GM21423 (cell line): ENCODE data around the gene KRT2.
"Not testable (repeated sequence)": the region's sequence is repeated elsewhere in the genome, so short reads cannot be mapped to it uniquely, and the experiment has no call there.

Source experiments
- ATAC-seq: cut with Tn5 transposase; IDR thresholded peaks from one replicate; pipeline ENCODE4 v1.9.1; 2021; ENCODE audit warnings: mild to moderate bottlenecking, moderate library complexity; ENCODE audit not compliant: unreplicated experiment

KRT2 gene

DNA sequence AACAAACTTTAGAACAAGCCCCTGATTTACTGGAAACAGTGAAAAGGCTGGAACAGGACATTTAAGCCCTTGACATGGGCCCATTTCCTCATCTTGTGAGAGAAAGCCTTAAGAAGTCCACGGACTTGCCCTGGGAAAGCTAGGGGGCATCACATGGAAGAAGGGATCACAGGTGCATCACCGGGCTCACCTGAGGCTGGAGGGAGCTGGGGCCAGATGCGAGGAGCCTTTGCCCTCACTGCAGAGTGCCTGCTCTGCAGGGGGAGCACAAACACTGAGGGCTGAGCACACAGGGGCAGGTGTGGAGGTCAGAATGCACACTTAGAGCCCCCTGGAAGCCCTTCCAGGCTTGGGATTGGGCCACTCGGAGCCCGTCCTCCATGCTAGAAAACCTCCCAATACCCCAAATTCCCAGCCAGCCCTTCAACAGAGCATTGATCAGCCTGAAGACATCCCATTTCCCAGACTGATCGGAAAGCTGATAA is 33.4 kb upstream of the KRT2 start:
- ATAC-seq: no peak

DNA sequence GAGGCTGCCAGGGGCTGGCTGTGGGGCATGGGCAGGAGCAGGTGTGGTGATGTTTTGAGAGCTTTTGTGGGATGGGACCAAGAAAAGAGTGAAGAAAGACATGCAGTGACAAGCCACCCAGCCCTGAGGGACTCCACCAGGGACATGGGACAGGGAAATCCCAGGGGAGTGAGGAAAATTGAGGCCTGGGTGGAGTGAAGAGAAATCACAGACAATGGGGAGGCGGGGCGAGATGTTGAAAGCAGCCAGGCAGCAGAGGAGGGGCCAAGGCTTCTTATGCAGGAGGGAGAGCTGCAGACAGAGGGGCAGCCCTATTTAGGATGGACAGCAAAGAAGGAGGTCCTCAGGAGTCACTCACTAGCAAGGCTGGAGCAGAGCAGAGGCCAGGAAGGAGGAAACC is 32.4 kb upstream of the KRT2 start:
- ATAC-seq: no peak

DNA sequence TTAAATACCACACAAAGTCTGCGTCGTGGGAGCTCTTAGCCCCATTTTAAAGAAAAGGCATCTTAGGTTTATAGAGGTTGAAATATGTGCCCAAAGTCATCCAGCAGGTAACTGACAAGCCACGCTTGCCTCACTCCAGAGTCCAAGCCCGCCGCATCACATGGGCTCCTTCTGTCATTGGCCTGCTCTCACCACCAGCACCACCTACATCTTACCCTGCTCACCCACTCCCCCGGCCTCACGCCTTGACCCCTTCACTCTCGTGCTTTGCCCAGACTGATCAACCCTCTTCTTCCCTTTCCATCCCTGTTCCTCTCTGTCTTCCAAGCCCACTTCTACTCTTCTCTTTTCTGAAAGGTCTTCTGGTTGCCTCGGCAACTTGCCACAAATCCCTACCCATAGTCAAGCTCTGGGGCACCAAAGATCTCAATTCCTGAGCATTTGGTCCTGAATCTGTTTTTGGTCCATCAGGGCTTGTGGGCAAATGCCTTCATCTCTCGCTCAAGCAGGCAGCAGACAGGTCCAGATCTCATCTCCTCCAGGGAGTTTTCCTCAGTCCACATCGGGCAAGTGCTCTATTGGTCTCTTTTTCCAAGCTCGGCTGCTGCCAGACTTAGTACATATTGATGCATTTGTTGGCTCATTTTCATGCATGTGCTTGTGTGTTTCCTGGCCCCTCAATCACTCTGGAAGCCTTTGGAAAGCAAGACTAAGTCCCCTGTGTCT is 31.7 kb upstream of the KRT2 start:
- no peak for ATAC-seq

DNA sequence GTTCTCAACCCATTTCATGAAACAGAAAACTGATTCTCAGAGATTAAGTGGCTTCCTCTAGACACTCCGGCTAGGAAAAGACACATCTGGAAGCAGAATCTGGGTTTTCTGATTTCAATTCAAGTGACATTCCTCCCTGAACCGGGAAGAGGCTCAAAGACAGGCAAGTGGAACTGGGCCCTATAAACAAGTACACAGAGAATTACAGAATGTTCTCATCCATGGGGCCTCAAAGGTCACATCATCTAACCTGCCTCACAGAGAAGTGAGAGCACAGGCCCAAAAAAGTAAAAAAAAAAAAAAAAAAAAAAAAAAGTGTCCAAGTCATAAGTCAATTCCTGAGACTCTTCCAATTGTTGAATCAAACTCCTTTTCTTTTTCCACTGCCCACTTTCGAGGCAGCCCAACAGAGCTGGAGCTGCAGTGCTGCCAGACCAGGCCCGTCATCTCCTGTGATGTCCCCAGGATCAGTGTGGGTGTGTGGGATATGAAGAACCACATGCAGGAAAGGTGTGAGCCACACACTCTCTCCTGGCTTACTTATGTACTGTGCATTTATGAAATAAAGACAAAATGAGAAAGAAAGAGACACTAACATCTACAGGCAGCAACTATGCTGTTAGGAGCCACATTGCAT is 31.0 kb upstream of the KRT2 start:
- no peak for ATAC-seq

DNA sequence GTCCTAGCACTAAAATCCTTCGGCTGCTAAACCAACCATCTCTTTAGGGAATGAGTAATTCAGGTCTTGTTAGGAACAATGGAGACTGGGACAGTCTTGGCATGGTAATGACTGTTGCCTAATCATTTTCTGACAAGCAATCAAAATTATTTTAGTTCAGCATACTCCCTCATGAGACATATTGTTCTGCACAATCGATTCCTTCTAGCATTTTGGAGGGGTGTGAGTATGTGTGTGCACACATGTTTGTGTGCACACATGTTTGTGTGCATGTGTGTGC is 30.3 kb upstream of the KRT2 start:
- ATAC-seq: no peak

DNA sequence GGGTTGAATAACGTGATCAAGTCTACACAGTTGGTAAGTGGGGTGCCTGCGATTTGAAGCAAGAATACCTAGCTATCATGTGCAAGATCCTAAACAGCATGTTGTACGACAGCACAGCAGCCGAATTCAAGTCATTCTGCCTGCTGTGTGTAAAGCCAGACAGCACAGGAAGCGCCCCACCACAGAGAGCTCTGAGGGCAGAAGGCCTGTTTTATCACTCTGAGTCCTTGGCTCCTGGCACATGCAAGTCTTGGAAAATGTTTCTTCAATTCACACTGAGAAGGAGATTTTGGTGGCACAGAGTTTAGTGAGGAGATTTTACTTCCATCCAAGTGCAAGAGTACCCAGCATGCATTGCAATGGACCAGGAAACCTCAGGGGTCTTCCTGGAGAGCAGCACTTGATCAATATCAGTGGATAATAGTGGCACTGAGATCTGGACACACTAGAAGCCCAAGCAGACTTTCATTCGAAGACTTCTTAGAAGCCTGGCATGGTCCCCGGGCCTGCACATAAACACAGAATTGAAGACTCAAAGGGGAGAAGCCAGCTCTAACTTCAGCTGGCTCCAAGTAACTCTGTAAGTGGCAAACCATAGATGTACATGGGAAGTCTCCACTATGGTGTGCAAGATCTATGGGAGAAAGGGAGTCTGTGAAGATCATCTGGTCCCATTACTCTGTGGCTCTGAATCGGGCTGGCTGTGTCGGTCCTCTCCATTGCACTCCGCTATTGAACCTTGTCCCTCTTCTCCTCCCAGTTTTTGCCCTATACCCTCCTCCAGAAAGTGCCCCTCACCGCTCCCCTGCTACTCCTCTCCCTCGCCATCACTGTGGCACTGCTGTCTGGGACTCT is 29.7 kb upstream of the KRT2 start:
- no peak for ATAC-seq

DNA sequence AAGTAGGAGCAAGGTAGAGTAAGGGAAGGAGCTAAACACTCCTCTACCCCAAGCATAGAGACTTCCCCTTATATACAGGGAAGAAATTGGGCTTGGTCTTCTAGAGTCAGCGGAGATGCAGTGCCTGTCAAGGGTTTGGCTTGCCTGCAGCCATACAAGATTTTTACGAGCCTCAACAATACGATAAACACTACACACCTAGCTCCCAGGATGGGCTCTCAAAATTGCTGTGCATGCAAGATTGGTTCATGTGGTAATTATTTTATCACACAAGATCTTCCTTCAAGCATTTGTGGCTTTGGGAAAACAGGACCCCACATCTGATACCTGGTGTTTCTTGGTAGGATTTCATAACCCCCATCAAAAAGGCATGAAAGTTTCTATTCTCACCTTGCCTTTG is 28.4 kb upstream of the KRT2 start, which contains the start of gene KRT1:
Gene KRT1 (minus strand): TSS at position 45 of the 400 bp plus-strand sequence. CDS start 59 bp downstream, outside the sequence.
- no peak for ATAC-seq

DNA sequence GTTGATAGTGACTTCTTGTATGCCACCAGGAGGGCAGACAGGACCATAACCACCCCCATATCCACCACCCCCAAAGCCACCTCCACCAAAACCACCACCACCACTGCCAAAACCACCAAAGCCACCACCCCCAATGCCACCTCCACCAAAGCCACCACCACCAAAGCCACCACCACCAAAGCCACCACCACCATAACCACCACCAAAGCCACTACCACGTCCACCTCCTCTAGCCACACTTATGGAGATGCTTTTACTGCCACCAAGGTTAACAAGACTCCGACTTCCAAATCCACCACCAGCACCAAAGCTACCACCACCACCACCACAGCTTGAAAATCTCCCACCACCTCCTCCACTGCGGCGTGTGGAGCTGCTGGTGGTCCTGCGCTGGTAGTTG is 27.9 kb upstream of the KRT2 start:
- no peak for ATAC-seq

DNA sequence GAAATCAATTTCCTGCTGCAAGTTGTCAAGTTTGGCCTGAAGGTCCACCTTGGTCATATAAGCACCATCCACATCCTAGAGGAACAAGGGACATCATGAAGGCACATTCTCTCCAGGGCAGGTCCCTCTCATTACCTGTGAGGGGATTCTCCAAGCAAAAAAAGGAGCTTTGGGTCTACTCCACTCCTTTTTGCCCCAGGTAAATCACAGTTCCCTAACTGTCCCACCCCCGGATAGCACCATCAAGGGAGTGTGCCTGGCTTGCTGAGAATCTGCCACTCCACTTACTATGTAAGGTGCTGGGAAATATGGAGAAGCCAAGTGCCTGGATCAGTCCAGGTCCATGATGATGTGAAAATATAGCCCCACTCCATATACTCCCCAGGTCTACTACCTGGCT is 25.7 kb upstream of the KRT2 start:
- ATAC-seq: no peak

DNA sequence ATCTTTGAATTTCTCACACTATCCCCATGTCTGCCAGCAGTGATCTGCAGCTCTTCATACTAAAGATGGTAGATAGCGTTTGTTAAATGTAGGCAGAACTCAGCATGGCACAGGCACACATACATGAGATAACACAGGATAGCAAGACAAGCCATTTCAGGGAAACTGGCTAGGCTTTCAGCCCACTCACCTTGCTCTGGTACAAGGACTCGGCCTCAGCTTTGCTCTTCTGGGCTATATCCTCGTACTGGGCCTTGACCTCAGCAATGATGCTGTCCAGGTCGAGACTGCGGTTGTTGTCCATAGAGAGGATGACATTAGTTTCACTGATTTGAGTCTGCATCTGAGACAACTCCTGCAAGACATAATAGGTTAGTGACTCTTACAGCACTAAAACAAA is 25.1 kb upstream of the KRT2 start:
- ATAC-seq: no peak

DNA sequence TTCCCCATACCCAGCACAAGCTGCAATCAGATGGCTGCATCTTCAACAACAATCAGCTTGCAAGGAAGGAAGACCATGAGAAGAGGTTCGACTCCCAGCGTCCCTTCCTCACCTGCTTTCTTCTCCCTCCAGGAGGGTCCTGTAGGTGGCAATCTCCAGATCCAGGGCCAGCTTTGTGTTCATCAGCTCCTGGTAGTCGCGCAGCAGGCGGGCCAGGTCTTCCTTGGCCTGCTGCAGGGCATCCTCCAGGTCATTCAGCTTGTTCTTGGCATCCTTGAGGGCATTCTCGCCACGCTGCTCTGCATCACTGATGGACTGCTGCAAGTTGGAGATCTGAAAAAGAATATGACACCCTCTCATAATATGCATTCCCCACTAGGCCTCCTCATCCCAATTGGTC is 24.2 kb upstream of the KRT2 start:
- ATAC-seq: no peak

DNA sequence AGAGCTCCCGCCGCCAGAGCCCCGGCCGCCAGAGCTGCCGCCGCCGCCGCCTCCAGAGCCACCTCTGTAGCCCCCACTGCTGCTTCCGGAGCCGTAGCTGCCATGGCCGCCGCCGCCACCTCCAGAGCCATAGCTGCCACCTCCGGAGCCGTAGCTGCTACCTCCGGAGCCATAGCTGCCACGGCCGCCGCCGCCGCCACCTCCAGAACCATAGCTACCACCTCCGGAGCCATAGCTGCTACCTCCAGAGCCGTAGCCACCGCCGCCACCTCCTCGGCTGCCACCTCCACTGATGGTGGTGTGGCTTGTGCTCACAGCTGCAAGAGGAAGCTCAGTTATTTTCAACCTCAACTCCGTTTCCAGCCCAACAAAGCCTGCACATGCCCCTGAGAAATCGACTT is 23.3 kb upstream of the KRT2 start:
- ATAC-seq: no peak

DNA sequence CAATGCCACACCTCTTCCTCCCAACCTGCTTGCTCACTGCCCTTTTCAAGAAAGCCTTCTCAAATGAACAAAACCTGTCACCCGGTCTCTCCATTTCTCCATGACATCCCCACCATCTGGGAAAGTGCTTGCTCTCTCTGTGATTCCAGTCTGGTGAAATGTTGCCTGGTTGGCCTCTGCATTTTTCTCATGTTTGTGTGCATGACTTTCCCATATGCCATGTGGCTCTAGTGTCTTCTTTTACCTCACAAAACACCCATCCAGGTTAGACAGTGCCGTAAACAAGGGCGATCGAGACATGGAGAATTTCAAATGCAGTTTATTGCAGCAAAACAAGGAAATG is 22.4 kb upstream of the KRT2 start:
- ATAC-seq: no peak

DNA sequence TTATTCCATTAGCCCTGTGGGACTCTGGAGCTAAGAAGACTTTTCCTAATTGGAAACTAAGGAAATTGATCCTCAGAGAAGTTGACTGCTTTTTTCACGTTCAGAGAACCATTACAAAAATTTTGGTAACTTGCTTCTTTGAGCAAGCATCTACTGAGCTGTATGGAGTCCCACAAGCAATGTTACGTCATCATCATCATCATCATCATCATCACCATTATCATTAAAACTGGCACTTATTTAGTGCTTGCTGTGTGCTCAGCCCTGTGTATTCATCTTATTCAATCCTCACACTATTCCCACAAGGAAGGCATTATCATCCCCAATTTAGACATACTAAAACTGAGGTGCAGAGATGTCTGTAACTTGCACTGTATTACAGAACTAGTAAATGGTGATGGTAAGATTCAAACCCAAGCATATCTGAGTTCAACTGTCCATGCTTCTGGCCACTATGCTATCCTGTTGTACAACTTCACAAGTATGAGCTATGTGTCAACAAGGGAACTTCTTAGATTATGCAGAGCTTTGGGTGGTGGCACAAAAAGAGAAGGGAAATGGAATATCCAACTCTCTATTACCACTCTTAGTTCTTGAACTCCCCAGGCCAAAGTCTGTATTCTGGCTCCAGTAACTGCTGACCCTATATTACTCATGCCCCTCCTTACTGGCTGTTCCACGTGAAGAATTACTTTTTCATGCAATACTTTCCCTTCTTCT is 21.9 kb upstream of the KRT2 start:
- ATAC-seq: no peak

DNA sequence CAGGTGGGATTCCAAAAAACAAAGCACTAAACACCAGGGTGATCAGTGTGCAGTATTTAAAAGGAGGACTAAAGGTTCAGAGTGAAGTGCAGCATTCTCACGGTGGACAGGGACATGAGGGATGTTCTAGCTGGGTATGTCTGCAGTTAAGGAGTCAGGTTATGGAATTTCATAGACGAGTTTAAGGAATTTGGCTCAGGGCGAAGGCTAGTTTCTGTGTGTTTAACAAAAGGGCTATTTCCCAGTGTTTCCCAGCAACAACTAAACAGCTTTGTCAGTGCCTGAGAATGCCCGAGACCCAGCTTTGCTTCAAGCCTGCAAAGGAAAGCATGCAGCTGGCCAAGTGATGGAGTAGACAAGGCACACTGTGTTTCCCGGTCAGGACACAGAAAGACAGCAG is 21.2 kb upstream of the KRT2 start:
- no peak for ATAC-seq

DNA sequence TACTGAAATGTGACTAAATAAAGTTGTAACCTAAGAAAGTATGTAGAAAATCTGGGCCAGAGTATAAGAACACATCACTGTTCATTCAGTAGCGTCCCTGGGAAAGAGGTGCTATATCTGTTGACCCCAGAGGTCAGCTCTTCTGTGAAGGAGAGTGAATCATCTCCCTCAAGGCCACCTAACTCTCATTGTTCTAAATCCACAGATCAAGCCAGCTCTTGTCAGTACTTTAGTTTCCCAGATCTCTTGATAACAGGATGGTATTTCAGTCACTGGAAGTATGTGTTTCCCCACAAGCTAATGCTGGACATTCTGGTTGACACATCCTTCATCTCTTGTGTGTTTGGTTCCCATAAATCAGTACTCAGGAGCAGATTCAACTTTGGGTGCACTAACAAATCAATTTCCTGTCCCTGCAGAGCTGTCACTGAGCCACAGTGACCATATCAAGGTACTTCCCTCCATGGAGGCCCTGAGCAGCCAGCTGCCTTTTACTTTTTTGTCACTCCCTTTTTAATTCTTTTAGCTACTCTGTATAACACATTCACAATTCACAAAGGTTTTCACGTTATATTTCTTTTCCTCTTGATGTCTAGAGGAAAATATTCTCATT is 20.4 kb upstream of the KRT2 start:
- ATAC-seq: no peak

DNA sequence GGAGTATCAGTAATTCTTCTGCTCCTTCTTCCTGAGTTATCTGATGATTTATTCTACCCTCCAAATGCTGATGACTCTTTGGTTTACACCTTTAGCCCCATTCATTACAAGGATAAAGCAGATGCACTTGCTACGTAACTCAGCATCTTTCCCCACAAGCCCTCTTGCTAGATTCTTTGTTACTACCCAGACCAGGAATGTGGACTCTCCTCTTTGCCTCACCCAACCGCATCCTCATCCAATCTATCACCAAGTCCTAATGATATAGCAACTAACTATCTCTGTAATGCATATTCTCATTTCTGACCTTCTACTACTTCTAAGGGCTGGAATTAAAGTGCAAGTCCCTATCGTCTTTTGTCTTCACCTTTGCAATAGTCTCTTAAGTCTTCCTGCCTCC is 18.9 kb upstream of the KRT2 start:
- no peak for ATAC-seq

DNA sequence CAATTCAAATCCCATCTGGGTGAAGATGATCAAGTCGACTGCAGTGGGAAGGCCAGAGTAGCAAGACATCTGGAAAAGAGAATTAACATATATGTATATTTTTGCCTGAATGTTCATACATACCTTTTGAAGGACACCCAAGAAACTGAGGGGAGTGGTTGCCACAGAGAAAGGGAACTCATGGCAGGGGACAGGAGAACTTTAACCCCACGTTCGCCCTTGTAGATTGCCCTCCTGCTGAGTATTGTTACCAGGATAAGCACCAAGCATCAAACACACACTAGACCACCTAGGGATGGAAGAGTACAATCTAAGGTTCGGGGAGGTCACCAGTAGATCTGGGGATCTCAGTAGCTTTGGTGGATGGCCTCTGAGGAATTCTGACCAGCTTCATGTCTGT is 18.5 kb upstream of the KRT2 start:
- ATAC-seq: no peak

DNA sequence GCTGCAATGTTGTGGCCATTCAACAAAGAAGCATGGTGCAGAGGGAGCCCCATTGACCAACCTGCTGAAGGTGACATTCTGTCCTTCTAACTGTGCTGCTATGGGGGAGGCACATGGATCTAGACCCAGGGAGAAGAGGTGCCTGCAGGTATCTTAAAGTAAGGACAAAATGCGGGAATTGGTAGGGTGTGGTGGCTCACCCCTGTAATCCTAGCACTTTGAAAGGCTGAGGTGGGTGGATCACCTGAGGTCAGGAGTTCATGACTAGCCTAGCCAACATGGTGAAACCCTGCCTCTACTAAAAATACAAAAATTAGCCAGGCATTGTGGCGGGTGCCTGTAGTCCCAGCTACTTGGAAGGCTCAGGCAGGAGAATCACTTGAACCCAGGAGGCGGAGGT is 17.9 kb upstream of the KRT2 start:
- ATAC-seq: not testable (repeated sequence)

DNA sequence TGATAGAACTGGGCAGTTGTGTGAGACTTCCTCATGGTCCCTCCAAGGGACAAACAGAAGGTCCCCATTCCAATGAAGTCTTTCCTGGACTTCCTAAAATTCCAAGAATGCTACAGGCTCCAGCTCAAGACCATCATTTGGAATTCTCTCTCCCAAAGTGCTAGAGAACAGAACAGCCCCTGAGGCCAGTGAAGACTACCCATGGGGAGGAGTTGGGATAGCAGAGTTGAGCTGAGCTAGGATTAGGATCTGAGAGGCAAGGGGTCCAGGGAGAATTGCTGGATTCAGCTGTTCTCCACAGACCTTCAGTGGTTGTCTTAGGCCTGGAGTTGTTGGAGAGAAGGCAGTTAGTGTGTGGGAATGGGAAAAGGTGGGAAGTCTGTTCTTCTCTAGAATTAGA is 17.4 kb upstream of the KRT2 start:
- no peak for ATAC-seq

DNA sequence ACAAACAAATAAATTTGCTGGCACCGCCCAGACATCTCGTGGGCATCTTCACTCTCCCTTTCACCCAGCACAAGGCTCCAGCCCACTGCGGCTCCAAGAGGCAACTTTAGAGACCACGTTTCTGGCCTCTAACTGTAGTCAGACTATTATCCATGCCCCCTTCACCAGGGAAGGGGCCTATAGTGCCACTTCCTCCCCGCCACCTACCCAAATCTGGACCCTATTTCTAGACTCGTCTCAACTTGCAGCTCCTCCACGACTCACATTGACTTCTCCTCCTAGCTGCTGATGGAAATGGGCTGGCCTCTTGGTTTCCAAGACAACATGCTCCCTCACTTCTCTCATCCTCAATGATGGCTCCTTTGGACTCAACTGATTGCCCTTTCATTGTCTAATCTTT is 15.9 kb upstream of the KRT2 start:
- ATAC-seq: no peak
